CD4-positive, alpha-beta T cell (primary cell): Measurements from ENCODE around the gene UBE2D3. TPM values are rescaled to one million over a fixed set of nuclear protein-coding genes. Genes with fewer than 3 reads are reported as not detected.

Experiments used
- ATAC-seq: fragments of 200-7000 bp; cut with Tn5 transposase; one replicate; pipeline ENCODE4 v1.10.0; 2022; ENCODE audit warnings: mild to moderate bottlenecking; ENCODE audit not compliant: poor library complexity
- CTCF ChIA-PET: fragments of 350-600 bp; sonication (Branson Sonifier 250); formaldehyde crosslinking; loops from one replicate; lab custom pipeline; 2021; ENCODE audit warnings: antibody characterized with exemption, inconsistent platforms; lab: Charles Lee
- POLR2A ChIA-PET: fragments of 350-600 bp; sonication (Branson Sonifier 250); formaldehyde crosslinking; loops from one replicate; lab custom pipeline; 2021; ENCODE audit warnings: antibody characterized with exemption, inconsistent platforms; lab: Charles Lee
- DNase-seq, 14 experiments: peaks; one replicate each; pipeline ENCODE4 v3.0.0-alpha.2; 2013 to 2020; ENCODE audit warnings: mixed read lengths in 2 of 14
- H3K27ac ChIP-seq, 2 donors: one replicate each; pipeline versions ENCODE4 v1.5.1 to v1.7.0; 2013; ENCODE audit warnings: low read length in 2 of 2, low read depth in 1 of 2, mild to moderate bottlenecking in 1 of 2
- H3K27me3 ChIP-seq, 2 experiments: 1 replicate in 1 of 2; 2 replicates in 1 of 2; pipeline versions ENCODE4 v1.6.1 to v1.7.0; 2013; ENCODE audit warnings: low read length in 2 of 2, control low read depth in 1 of 2, mild to moderate bottlenecking in 1 of 2, moderate library complexity in 1 of 2; ENCODE audit not compliant: insufficient read depth in 2 of 2, control insufficient read depth in 1 of 2
- H3K36me3 ChIP-seq: one replicate; pipeline ENCODE4 v1.6.1; 2013; ENCODE audit warnings: low read length, control low read depth; ENCODE audit not compliant: insufficient read depth
- H3K4me1 ChIP-seq: one replicate; pipeline ENCODE4 v1.6.1; 2013; ENCODE audit warnings: low read length, control low read depth; ENCODE audit not compliant: insufficient read depth
- H3K4me3 ChIP-seq: one replicate; pipeline ENCODE4 v1.5.1; 2013; ENCODE audit warnings: mild to moderate bottlenecking, low read length, moderate library complexity
- H3K9me3 ChIP-seq, 2 experiments: 1 replicate in 1 of 2; 2 replicates in 1 of 2; pipeline versions ENCODE4 v1.6.1 to v1.7.0; 2013; ENCODE audit warnings: low read length in 2 of 2, mild to moderate bottlenecking in 2 of 2, control low read depth in 1 of 2, moderate library complexity in 1 of 2; ENCODE audit not compliant: control insufficient read depth in 1 of 2, insufficient read depth in 1 of 2
- H3K27ac Mint-ChIP-seq: one replicate; pipeline ENCODE4 v1.8.0; 2020; ENCODE audit warnings: mixed read lengths
- H3K27me3 Mint-ChIP-seq: one replicate; pipeline ENCODE4 v1.8.0; 2021; ENCODE audit warnings: mixed read lengths
- H3K36me3 Mint-ChIP-seq: one replicate; pipeline ENCODE4 v1.8.0; 2021; ENCODE audit warnings: low read depth, mixed read lengths
- H3K4me1 Mint-ChIP-seq: one replicate; pipeline ENCODE4 v1.8.0; 2021; ENCODE audit warnings: low read depth, mixed read lengths
- H3K4me3 Mint-ChIP-seq: one replicate; pipeline ENCODE4 v1.8.0; 2020; ENCODE audit warnings: mild to moderate bottlenecking, mixed read lengths
- H3K9me3 Mint-ChIP-seq: one replicate; pipeline ENCODE4 v1.8.0; 2020; ENCODE audit warnings: mixed read lengths
- intact Hi-C, 2 experiments: fragments of 100-400 bp; cut with DNase I in 1 of 2; cut with micrococcal nuclease in 1 of 2; formaldehyde crosslinking; loops; one replicate each; pipeline versions ENCODE4 v1.15.1 to v1.9.0; 2023 to 2025; cut with DNase I, micrococcal nuclease
- total RNA-seq, 174 experiments: library from RNA in 2 of 174; stranded (reverse) in 2 of 174; gene quantifications; one replicate each; pipeline ENCODE4 v1.2.3 and lab custom pipeline; 2021 to 2026
- TF ChIP-seq, protein P1 (sequence below): fragments of 200-600 bp; IDR thresholded peaks from one replicate; pipeline ENCODE4 v1.8.0; 2022; ENCODE audit warnings: antibody characterized with exemption, mild to moderate bottlenecking

The UBE2D3 gene
- total RNA-seq, 2 experiments from 2014 or later = 659 to 719 TPM

DNA sequence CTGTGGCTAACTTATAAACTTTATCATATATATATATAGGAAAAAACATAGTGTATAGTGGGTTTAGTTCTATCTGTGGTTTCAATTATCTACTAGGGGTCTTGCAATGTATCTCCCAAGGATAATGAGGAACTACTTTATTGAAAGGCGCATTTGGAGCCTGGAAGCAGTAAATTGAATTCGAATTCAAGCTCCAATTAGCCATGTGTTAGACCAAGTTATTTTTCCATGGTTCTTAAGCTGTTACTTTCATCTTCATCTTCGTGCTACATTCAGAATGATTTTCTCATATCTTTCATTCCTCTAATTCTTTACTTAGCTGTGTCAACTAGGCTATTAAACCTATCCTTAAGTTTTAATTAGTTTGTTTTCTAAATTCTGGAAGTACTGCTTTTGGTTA is 39.4 kb downstream of the UBE2D3 start:
- Mint-ChIP-seq H3K4me1 (peaks cover 5% of the 10 kb centered on the region), H3K27me3 (no peaks in the 10 kb centered on the region), H3K36me3 (peaks cover 29% of the 10 kb centered on the region), H3K4me3 (no peak overlapping the region), H3K27ac (no peak overlapping the region), H3K9me3 (peaks cover 21% of the 10 kb centered on the region)
- H3K36me3 ChIP-seq = no peaks in the 10 kb centered on the region
- no peak overlapping the region for H3K4me3 ChIP-seq
- ATAC-seq = no peak
- TF ChIP-seq, protein P1, sequence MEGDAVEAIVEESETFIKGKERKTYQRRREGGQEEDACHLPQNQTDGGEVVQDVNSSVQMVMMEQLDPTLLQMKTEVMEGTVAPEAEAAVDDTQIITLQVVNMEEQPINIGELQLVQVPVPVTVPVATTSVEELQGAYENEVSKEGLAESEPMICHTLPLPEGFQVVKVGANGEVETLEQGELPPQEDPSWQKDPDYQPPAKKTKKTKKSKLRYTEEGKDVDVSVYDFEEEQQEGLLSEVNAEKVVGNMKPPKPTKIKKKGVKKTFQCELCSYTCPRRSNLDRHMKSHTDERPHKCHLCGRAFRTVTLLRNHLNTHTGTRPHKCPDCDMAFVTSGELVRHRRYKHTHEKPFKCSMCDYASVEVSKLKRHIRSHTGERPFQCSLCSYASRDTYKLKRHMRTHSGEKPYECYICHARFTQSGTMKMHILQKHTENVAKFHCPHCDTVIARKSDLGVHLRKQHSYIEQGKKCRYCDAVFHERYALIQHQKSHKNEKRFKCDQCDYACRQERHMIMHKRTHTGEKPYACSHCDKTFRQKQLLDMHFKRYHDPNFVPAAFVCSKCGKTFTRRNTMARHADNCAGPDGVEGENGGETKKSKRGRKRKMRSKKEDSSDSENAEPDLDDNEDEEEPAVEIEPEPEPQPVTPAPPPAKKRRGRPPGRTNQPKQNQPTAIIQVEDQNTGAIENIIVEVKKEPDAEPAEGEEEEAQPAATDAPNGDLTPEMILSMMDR = no peak
- ChIA-PET POLR2A (interaction anchor here (7.1 kb wide), 1 partner anchor 39 kb away, joined by 41 read pairs; the partner anchor contains the start of gene UBE2D3), CTCF (interaction anchor here (2.0 kb wide), 1 partner anchor 10 kb away, joined by 5 read pairs; no protein-coding TSS in a partner anchor)
- H3K4me1 ChIP-seq = no peaks in the 10 kb centered on the region
- no peak overlapping the region for H3K27ac ChIP-seq
- H3K9me3 ChIP-seq = peaks cover 16 to 18% of the 10 kb centered on the region in 2 experiments
- DNase-seq = no peak
- intact Hi-C loops = no loop called here
- H3K27me3 ChIP-seq = no peaks in the 10 kb centered on the region

DNA sequence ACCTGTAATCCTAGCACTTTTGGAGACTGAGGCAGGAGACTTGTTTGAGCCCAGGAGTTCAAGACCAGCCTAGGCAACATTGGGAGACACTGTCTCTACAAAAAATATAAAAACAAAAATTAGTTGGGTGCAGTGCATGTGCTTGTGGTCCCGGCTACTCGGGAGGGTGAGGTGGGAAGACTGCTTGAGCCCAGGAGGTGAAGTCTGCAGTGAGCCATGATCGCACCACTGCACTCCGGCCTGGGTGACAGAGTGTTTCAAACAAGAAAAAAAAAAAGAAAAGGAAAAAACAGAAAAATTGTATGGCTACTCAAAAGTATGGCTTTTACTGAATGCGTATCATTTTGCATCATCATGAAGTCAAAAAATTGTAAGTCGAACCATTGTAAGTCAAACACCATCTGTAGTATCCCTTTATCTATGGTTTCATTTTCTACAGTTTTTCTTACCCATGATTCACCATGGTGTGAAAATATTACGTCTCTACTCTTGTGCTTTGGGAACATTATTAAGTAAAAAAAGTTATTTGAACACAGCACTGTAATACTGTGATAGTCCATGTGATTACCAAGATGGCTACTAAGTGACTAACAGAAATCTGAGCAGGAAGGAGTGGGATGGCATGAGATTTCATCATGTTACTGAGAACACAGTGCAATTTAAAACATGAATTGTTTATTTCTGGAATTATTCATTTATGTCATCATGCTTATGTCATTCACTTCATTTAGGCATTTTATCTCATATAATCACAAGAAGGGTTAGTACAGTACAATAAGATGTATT is 40.1 kb downstream of the UBE2D3 start:
- Histone ChIP-seq H3K4me3 (no peak overlapping the region), H3K27me3 (no peaks in the 10 kb centered on the region), H3K36me3 (no peaks in the 10 kb centered on the region), H3K27ac (no peak overlapping the region), H3K9me3 (peaks cover 16 to 18% of the 10 kb centered on the region in 2 experiments), H3K4me1 (no peaks in the 10 kb centered on the region)
- Mint-ChIP-seq H3K9me3 (peaks cover 18% of the 10 kb centered on the region), H3K27me3 (no peaks in the 10 kb centered on the region), H3K4me1 (peaks cover 2% of the 10 kb centered on the region), H3K4me3 (no peak overlapping the region), H3K36me3 (peaks cover 23% of the 10 kb centered on the region), H3K27ac (no peak overlapping the region)
- ATAC-seq = no peak
- intact Hi-C loops = no loop called here
- POLR2A ChIA-PET = interaction anchor here (7.1 kb wide), 1 partner anchor 40 kb away, joined by 41 read pairs; the partner anchor contains the start of gene UBE2D3
- TF ChIP-seq, protein P1 = no peak
- CTCF ChIA-PET = no interaction called here
- no peak for DNase-seq

DNA sequence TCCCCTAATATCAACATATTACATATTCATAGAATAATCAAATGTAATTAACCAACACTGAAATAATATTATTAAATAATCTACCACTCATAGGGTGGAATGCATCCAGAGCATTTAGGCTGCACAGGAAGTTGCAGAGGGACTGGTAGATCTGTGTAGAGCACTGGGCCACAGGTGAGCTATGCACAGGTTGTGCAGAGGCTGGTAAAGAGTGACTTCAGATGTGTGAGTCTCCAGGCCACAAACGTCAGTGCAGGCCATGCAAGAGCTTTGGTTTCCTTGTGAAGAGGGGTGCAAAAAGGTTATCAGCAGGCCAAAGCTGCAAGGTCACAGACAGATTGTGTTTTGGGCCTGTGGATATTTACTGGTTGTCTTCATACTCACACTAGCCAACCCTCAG is 41.1 kb downstream of the UBE2D3 start:
- H3K9me3 Mint-ChIP-seq = peaks cover 13% of the 10 kb centered on the region
- Histone ChIP-seq H3K27ac (no peak overlapping the region), H3K27me3 (no peaks in the 10 kb centered on the region), H3K36me3 (no peaks in the 10 kb centered on the region), H3K4me3 (no peak overlapping the region), H3K9me3 (peaks cover 12 to 14% of the 10 kb centered on the region in 2 experiments), H3K4me1 (no peaks in the 10 kb centered on the region)
- ChIA-PET CTCF (no interaction called here), POLR2A (no interaction called here)
- H3K27me3 Mint-ChIP-seq = no peaks in the 10 kb centered on the region
- H3K4me3 Mint-ChIP-seq = no peak overlapping the region
- H3K4me1 Mint-ChIP-seq = no peaks in the 10 kb centered on the region
- DNase-seq (no peak), ATAC-seq (no peak)
- no peak overlapping the region for H3K27ac Mint-ChIP-seq
- intact Hi-C loops = no loop called here
- peaks cover 12% of the 10 kb centered on the region for H3K36me3 Mint-ChIP-seq
- TF ChIP-seq, protein P1 = no peak
